ENCODE data around the gene ZFHX3. TPM values are rescaled to one million over a fixed set of nuclear protein-coding genes. Genes with fewer than 3 reads are reported as not detected.

Gene ZFHX3
- total and polyA plus RNA-seq, 10 of the 15 experiments (the other 5 are each of a cell fraction or from before 2014, with no cell fraction given): 0.68 to 8.6 (median 2.0) TPM

- TF ChIP-seq CUX1 (IDR thresholded peaks at IDR 0.05; ENCODE audit: insufficient replicate concordance, low read depth, low read length): no peak
- TF ChIP-seq SMARCA5 (IDR thresholded peaks at IDR 0.05): no peak
- TF ChIP-seq ZBTB40 (IDR thresholded peaks at IDR 0.05; ENCODE audit: borderline replicate concordance): no peak
- TF ChIP-seq SPI1 (IDR thresholded peaks at IDR 0.05; ENCODE audit: borderline replicate concordance, insufficient read depth, low read depth, low read length): no peak
- TF ChIP-seq EP300 (IDR thresholded peaks at IDR 0.05; ENCODE audit: borderline replicate concordance in 1 of 2, control insufficient read depth in 1 of 2, low read depth in 2 of 2, low read length in 2 of 2): no peak
- TF ChIP-seq TARDBP (IDR thresholded peaks at IDR 0.05; ENCODE audit: borderline replicate concordance): no peak
- 0 out of 2 replicates have a peak, but pooled peaks have one; percentile 25 for TF ChIP-seq JUNB (IDR thresholded peaks at IDR 0.05)
- peak; percentile 47; the same call in 1 of the 2 replicates for TF ChIP-seq ATF2 (IDR thresholded peaks at IDR 0.05; ENCODE audit: low read length)
Observed at GRCh38 chr16:72743011-72743761, 304.7 kb downstream of the ZFHX3 start (continued).
